DMS53 treated with DMSO at 0.1 percent for 48 hours (cell line): ENCODE measurements around the gene KCND3.

Experiments
- DNase-seq: peaks from one replicate; lab custom pipeline; 2025; ENCODE audit not compliant: unreplicated experiment; lab: John Stamatoyannopoulos, UW

Gene KCND3

DNA sequence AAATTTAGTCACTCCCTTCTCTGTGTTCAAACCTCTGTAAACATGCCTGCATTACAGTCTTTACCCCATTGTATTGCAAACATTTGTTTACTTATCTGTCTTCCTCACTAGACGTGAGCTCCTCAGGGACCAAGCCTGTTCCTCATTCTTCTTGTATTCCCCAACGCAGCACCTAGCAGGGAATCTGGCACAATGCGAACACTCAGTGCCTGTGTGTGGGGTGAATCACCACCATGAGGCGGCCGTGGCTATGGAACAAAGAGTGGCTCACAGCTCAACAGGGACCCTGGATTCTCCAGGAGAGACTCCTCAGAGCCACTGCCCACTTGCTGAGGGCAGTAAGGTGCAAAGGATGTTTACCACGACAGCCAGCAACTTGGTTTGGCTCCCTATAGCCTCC, 137.9 kb downstream of the KCND3 start:
- DNase-seq, result no peak

DNA sequence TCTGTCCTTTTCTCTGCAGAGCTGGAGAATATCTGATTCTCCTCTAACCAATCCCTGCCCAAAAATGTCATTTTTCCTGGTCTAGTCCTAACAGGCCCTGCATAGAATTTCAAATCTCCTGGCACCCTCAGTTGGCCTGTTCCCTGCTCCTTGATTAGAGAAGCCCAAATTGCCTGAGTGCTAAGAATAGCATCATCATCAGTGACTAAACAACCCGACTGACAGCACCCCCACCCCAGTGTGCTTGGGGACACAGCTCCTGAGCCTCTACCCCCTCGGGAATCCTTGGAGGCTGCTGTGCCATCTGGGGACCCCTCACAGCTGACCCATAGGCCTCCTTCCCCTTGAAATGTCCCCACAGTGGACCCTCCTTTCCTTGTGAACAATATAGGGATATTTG, 139.4 kb downstream of the KCND3 start:
- no peak for DNase-seq

DNA sequence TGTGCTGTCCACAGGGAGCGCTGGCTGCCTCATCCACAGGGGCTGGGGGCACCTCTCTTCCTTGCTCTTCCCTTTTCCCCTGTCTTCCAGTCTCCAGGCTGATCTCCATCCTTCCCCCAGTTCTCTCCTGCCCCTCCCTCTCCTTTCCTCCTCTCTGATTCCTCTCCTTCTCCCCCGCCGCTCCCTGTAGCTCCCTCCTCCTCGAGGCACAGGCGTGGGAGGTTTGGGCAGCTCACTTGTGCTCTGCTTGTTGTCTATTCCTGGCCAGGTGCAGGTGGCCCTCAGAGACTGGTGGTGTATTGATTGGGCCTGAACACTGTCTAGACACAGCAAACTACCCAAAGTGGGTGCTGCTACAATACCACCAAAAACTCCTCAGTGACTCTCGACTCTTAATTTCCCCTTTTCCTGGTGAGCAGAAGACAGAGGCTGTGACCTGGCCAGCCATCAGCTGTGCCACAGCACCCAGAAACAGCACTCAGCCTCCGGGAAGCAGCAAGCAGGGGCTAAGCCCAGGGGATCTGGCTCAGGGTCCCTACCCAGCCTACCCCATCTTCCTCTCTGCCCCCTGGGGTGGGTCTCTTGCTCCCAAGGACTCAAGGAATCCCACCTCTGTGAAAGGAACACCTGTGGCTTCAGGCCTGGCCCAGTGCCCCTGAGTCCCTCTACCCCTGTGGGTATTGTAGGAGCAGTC, 140.5 kb downstream of the KCND3 start:
- no peak for DNase-seq

DNA sequence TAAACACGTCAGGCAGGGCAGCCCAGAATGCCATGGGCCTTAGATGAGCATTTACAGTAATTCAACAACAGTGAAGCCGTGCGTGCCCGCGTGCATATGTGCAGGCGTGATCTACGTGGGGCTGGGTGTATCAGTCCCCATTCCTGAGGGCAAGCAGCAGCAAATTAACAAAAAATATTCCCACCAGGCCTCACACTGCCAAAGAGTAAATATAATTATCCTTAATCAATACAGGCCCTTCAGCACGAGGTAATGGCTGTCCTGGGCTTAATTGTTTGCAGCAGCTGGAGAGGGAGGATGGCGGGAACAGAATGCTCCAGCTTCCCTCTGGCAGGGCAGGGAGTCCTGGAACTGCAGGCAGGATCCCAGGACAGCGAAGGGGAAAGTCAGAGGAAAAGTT, 142.0 kb downstream of the KCND3 start:
- no peak for DNase-seq

DNA sequence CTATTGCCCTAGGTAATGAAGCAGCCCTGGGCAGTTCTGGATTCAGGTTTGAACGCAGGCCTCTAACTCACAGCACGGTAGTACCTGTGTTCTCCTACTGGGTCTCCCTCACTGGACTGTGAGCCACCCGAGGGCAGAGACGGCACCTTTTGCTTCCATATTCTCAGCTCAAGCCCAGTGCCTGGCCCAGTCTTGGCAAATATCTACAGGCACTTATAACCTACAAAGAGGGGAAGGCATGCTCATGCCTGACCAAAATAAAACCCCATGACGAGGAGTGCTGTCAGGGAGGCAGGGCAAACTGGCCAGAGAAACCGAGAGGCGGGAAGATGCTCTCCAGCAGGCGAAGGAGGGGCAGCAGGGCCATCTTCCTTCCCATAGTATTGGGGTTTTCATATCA, 142.6 kb downstream of the KCND3 start:
- DNase-seq, result no peak

DNA sequence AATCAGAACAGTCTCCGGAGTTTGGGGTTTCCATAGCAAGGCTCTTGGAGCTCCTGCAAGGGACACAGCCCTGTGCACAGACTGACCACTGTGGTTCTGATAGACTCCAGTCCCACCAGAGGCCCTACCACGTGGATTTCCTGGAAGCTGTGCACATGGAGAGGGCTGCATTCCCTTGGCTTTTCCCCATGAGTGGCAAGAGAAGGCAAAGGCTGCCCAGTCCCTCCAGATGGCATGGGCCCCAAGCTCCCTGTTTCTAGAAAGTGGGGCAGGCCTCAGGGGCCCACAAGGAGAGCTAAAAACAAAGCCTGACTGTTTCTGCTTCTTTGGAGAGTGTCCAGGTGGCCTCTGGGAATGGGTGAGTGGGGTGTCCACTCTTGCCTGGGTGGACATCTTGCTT, 146.3 kb downstream of the KCND3 start:
- DNase-seq, result no peak

DNA sequence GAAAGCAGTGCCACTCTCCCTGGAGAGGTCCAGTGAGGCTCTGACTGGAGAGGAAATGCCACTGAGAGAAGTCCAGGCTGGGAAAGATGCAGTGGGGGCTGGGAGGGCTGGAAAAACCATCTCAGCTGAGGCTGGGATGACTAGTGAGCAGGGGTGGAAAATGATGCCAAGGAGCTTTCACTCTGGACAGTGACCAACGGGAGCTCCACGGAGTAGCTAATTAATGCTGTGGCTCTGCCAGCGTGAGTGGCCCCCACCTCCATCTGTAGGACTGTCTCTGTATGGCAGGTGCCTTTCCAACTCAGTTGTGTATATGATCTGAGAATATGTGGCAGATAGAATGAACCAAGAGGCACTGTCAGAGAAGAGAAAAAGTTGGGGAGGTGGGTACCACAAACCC, 147.1 kb downstream of the KCND3 start:
- DNase-seq, result no peak

DNA sequence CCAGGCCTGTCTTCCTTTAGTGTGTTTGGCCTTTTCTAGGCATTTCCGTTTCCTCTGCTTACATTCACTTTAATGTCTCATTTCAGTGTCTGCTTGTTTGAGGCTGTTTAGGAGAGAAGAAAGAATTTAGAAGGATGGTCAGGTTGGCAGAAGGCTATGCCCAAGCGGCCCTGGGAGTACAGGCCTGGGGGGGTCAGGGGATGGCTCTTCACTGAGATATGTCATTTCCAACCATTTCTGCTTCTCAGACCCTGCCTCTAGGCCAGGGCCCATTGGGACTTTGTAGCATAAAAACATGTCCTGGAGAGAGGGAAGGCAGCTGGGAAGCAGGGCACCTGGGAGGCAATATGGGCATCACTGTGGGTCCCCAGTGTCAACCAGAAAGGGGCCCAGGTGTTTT, 147.7 kb downstream of the KCND3 start:
- DNase-seq, result no peak

DNA sequence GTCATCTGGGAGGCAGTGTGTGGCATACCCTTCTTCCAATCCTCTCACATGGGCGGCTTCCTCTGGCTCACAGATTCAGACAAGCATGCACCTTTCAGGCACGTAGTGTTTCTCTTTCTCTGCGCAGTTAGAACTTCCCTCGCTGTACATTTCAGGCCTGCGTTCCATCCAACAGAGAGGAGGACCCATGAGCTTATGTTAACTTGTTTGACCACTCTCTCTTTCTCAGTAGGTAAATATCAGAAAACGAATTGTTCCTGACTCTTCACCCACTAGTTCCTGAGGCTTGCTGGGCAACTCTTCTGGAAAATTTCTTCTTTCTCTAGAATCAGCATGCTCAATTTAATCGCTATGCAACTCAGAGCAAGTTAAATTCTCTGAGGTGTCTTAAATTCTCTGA, 148.3 kb downstream of the KCND3 start:
- no peak for DNase-seq

DNA sequence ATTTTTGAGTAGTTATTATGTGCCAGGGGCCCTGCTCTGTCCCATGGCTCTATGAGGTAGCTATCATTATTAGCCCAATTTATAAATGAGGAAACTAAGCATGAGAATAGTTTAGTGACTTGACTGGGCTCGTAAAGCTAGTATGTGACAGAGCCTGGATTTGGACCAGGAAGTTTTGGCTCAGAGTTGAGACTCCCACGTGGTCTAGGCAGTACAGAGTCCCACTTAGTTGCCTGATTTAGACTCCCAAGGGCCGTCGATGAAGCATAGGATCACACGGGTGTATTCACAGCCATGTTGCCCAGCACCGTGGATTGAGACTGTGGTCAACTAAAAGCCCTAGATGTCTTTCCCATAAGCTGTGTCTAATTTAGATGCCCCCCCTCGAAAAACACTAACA, 152.1 kb downstream of the KCND3 start:
- no peak for DNase-seq

DNA sequence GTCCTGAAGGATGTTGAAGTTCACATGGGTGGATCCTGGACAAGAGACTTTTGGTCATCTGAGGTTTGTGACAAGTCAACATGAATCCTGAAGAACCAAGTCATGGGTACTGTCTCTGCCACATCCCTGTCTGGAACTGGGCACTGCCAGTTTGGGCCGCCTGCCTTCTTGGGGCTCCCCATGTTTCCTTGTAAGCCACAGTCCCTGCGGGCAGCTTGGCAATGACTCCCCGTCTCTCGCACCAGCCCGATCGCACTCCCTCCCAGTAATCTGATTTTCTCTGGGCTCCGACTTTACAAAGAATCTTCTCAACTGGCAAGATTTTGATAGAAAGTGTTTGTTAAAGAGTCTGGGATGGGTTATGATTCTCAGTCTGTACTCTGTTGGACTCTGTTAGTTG, 153.4 kb downstream of the KCND3 start:
- DNase-seq, result no peak

DNA sequence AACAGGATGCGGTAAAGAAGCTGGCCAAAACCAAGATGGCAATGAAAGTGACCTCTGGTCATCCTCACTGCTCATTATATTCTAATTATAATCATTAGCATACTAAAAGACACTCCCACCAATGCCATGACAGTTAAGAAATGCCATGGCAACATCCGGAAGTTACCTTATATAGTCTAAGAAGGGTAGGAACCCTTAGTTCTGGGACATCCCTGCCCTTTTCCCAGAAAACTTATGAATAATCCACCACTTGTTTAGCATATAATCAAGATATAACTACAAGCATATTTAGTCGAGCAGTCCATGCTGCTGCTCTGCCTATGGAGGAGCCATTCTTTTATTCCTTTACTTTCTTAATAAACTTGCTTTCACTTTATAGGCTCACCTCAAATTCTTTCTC, 154.0 kb downstream of the KCND3 start:
- no peak for DNase-seq

DNA sequence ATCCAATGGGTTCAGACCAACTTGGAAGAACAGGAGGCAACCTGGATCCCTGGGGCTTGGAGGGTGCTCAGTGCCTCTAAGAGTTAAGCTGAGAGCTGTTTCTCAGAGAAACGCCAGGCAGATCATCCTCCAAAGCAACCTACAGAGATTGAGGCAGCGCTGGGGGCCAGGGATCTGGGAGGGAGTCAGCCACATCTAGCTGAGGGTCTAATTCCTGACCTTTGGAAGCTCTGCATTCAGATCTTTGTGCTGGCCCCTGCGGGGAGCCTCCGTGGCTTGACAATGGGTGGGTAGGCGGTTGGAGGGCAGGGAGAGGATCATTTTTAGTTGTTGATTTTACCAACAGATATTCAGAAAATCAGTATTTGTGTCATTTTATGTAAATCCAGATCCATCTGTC, 154.5 kb downstream of the KCND3 start:
- DNase-seq, result no peak

DNA sequence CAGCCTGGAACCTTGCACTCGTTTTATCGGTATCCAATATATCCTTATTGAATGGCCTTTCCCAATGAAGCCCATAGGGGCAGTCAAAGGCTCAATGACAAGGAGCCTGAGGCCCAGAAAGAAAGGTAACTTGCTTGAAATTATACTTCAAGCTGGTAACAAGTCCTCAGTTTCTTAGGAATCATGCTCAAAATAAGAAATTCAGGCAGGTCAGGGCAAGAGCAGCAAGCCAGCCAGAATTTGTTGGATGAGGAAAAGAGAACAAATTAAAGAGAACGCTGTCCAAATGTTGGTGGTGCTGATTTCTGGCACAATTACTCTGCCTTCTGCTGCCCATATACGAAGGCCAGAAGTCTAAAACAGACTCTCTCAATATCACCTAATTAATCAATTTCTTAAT, 156.1 kb downstream of the KCND3 start:
- DNase-seq, result no peak

DNA sequence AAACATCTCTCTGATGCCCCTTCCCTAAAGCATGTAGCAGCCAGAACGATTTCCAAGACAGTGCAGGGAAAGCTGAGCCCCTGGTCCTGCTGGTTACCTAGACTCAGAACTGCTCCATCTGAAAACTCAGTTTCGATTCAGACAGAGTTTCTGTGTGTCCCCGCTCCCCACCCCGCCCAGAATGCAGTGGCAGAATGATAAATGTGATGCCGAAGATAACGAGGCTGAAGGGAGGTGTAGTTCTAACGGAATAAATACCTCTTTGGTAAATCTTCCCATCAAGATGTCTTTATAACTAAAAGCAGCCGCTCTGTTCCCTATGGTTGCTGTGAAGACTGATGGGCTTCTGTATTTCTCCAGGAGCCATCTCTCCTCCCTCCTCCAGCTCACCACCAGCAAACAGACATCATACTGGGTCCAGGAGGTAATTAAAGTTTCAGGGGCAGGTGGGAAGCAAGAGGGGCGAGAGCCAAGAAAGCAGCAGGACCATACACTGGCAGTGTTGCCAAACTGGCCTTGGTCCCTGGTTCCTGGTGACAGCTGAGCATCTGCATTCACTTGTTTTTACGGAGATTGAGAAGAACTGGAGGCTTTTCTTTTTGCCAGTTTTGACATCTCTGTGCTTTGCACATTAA, 156.8 kb downstream of the KCND3 start:
- DNase-seq, result no peak

DNA sequence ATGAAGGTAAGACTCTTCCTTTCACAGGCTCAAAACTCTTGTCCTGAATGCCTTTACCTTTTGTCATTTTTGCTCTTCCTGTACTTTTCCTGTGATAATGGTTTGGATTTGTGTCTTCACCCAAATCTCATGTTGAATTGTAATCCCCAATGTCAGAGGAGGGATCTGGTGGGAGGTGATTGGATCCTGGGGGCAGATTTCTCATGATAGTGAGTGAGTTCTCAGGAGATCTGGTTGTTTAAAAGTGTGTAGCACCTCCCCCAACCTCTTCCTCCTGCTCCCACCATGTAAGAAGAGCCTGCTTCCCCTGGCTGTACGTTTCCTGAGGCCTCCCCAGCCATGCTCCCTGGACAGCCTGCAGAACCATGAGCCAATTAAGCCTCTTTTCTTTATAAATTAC, 158.3 kb downstream of the KCND3 start:
- DNase-seq, result no peak

DNA sequence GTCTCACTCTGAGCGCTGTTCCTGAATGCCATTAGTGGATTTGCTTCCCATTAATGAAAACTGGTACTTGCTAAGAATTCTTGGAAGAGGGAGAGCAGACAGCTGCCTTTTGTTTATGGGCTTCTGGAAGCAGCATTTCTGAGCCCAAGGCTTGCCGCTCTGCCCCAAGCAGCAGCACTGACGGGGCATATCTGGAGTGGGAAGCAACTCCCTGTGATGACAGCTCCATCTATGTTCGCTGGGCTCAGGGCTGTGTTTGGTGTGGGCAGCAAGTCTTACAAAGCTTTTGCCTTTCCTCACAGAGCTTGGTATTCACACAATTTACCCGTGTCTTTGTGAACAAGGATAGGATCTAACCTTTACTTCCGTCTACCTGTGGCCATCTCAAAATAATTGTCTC, 161.5 kb downstream of the KCND3 start:
- DNase-seq, result no peak

DNA sequence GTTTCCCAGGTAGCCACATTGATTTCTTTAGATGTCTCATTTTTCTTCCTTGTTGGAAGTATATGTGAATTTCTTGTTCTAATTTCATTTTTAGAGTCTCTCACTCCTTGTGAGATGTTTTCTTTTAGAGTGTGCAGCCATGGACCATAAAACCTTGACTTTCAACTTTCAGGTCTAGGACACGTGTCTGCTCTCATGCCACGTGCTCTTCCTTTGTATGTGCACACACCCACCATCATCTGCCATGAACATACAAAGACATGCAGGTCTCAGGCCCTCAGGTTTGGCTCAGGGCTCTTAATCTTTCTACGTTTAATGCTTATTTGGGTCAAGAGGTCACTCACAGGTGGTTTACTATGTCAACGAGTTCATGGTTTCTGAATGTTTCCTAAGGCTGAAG, 163.2 kb downstream of the KCND3 start:
- no peak for DNase-seq

DNA sequence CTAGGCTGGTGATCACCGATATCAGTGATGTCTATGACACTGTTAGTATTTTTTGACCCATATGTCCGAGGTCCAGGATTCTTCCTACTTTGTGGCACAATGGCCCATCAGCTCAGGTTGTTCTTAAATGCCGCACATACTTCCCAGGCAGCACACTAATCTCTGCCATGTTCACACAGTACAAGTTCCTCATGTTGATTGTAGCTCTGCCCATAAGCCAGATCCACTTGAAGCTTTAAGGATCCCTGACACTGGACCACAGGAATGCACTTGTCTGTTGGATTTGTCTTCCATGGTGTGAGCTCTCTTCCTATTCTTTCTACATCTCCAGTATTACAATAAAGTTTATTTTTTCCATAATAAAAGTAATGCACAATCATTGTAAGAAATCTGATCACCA, 164.3 kb downstream of the KCND3 start:
- no peak for DNase-seq

DNA sequence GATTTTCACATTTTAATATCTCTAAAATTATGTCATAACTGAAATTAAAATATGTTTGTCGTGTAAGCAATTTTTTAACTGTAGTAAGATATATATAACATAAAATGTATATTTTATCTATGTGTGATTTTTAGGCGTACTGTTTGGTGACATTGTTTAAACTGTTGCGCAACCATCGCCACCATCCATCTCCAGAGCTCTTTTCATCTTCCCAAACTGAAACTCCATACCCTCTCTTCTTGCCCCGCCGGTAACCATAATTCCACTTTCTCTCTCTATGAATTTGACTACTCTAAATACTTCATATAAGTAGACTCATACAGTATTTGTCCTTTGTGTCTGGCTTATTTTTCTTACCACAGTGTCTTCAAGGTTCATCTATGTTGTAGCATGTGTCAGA, 167.3 kb downstream of the KCND3 start:
- no peak for DNase-seq

DNA sequence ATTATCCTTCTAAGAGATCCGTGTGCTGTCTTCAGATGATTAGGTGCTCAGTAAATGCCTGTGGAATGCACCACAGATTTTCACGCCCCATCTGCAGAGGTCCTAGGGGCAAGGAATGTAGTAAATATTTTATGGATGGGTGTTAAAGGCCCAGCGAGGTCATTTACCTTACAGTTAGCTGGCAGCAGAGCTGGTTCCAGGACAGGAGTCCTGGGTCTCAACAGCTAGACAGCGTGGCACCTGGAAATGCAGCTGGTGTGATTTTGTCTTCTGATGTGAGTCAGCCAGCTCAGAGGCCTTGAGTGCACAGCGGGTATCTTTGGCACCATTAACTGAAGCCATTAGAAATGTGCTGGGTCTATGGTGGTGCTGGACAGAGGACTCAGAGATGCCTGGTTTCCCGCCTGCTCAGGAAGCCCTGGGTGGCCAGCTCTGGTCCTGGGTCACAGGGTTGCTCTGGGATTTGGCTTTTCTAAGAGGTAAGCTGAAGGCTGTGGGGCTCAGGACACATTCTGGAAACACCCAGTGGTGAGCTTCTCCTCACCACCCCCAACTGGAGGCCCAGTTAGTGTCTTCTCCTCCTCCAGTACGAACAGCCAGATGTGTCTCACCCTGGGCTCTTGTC, 168.2 kb downstream of the KCND3 start:
- DNase-seq, result no peak

DNA sequence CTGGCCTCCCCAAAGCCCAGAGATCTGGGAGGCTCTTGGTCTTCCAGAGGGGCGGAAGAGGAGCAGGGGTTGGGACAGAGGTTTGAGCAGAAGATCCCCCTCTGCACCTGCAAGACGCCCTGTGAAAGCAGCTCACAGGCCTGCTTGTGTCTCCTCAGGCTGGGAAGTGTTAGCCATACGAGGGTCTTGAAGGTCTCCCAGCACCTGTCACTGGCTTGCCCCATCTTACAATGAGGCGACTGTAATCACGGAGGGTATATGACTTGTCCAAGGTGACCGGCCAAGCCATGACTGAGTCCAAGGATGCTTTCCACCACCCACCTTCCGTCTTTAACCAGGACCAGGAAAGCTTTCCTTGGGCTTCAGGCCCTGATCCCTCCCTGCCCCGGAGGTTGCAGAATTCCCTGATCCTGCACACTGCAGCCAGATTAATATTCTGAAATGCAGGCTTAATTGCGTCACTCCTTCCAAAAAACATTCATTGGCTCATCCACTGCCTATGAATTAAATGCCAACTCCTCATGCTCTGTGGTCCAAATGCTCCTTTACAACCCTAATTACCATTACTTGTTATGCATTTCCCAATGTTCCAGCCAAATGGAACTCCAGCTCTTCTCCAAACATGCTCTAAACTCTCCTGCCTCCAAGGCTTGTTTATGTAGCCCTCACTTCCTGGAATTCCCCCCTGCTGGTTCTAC, 169.8 kb downstream of the KCND3 start:
- no peak for DNase-seq
